GM21717 (cell line): ENCODE results near the gene SMIM1.
"Not testable (repeated sequence)": the region's sequence is repeated elsewhere in the genome, so short reads cannot be mapped to it uniquely, and the experiment has no call there.

Experiments
- ATAC-seq: cut with Tn5 transposase; IDR thresholded peaks from one replicate; pipeline ENCODE4 v1.9.1; 2021; ENCODE audit warnings: mild to moderate bottlenecking, moderate library complexity; ENCODE audit not compliant: unreplicated experiment

SMIM1 gene, protein sequence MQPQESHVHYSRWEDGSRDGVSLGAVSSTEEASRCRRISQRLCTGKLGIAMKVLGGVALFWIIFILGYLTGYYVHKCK

GRCh38 chr1:3772715-3773571 lies at the start of gene SMIM1:
Gene SMIM1, plus strand, starts transcription at chr1:3772749. Its CDS starts 2,625 bp downstream, at chr1:3775374.
- no peak for ATAC-seq

- no peak for ATAC-seq
These were observed 49.7 kb upstream of the SMIM1 start for GRCh38 chr1:3722846-3723245.

GRCh38 chr1:3724416-3725030 lies 48.0 kb upstream of the SMIM1 start:
- ATAC-seq, result not testable (repeated sequence)

- no peak for ATAC-seq
These were observed 47.2 kb upstream of the SMIM1 start for GRCh38 chr1:3725366-3725765.

DNA sequence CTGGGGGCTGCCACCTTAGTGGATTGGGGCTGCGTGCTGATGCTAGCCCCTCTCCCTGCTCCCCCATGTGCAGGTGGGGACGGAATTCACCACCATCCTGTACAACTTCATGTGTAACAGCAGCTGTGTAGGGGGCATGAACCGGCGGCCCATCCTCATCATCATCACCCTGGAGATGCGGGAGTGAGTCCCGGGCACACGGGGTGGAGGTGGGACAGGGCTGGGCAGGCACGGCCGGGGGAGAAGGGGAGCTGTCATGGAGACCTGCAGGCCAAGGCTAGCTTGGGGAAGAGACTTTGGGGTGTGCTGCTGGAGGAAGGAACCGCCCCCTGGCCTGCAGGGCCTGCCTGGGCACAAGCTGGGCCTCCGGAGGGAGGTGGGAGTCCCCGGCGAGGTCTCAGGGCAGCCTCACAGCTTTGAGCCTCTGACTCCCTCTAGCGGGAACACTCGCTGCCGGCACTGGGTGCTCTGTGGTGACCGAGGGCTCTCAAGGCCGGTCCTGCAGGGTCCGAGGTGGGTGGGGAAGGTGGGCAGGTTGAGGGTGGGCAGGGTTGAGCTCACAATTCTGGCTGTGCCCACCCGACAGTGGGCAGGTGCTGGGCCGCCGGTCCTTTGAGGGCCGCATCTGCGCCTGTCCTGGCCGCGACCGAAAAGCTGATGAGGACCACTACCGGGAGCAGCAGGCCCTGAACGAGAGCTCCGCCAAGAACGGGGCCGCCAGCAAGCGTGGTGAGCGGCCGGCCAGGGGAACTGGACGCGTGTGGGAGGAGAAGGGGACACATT lies 45.3 kb upstream of the SMIM1 start:
- no peak for ATAC-seq

GRCh38 chr1:3727825-3728776 lies 44.4 kb upstream of the SMIM1 start:
- no peak for ATAC-seq

GRCh38 chr1:3729594-3730542 lies 42.7 kb upstream of the SMIM1 start:
- no peak for ATAC-seq

- ATAC-seq, result no peak
These were observed 41.9 kb upstream of the SMIM1 start for GRCh38 chr1:3730543-3731247.

DNA sequence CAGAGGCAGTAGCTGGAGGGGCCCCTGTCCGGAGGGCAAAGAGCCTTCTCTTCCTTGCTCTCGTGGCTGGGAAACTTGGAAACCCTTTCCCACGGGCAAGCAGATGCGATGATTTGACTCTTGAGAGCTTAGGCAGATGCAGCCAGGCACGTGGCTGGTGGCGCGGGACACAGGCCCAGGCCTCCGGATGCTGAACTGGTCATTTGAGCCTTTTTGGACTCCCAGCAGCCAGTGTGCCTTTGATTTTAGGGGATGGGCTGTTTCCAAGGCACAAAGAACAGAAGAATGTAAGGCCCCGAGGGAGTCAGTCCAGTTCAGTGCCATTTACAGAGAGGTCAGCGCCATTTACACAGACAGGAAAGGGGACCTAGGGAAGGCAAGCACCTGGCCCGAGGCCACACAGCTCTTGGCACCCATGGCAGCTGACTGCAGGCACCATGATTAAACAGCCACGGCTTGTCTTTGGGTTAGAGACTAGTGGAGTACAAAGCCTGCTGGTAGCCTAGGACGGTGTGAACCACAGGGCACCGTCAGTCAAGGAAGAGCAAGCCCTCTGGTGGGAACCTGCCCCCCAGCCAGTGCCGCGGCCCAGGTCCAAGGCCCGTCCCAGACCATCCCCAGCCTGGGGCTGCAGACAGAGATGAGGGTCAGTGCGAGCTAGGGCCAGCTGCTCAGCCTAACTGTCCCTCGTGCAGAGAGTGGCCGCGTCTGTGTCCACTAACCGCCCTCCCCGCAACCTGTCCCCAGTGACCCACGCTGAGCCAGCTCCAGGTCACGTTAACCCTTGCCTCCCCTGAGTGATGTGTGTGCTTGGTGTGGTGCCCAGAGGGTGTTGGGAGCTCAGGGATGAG lies 40.7 kb upstream of the SMIM1 start:
- ATAC-seq, result no peak

DNA sequence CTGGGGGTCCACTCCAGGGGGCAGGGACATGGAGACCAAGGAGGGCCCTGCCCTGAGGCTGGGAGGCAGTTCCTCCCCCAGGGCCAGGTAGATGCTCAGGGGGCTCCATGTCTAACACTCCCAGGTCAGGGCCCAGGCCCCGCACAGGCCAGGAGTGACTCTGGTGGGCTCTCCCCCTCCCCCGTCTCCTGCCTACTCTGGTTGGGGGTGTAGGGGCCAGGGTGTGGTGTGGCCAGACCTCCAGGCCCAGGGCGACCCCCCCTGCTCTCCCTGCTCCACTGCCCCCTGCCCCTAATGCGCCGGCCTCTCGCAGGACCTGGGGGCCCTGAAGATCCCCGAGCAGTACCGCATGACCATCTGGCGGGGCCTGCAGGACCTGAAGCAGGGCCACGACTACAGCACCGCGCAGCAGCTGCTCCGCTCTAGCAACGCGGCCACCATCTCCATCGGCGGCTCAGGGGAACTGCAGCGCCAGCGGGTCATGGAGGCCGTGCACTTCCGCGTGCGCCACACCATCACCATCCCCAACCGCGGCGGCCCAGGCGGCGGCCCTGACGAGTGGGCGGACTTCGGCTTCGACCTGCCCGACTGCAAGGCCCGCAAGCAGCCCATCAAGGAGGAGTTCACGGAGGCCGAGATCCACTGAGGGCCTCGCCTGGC lies 40.0 kb upstream of the SMIM1 start:
- ATAC-seq, result no peak

DNA sequence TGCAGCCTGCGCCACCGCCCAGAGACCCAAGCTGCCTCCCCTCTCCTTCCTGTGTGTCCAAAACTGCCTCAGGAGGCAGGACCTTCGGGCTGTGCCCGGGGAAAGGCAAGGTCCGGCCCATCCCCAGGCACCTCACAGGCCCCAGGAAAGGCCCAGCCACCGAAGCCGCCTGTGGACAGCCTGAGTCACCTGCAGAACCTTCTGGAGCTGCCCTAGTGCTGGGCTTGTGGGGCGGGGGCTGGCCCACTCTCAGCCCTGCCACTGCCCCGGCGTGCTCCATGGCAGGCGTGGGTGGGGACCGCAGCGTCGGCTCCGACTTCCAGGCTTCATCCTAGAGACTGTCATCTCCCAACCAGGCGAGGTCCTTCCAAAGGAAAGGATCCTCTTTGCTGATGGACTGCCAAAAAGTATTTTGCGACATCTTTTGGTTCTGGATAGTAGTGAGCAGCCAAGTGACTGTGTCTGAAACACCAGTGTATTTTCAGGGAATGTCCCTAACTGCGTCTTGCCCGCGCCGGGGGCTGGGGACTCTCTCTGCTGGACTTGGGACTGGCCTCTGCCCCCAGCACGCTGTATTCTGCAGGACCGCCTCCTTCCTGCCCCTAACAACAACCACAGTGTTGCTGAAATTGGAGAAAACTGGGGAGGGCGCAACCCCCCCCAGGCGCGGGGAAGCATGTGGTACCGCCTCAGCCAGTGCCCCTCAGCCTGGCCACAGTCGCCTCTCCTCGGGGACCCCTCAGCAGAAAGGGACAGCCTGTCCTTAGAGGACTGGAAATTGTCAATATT lies 39.3 kb upstream of the SMIM1 start:
- ATAC-seq, result no peak

DNA sequence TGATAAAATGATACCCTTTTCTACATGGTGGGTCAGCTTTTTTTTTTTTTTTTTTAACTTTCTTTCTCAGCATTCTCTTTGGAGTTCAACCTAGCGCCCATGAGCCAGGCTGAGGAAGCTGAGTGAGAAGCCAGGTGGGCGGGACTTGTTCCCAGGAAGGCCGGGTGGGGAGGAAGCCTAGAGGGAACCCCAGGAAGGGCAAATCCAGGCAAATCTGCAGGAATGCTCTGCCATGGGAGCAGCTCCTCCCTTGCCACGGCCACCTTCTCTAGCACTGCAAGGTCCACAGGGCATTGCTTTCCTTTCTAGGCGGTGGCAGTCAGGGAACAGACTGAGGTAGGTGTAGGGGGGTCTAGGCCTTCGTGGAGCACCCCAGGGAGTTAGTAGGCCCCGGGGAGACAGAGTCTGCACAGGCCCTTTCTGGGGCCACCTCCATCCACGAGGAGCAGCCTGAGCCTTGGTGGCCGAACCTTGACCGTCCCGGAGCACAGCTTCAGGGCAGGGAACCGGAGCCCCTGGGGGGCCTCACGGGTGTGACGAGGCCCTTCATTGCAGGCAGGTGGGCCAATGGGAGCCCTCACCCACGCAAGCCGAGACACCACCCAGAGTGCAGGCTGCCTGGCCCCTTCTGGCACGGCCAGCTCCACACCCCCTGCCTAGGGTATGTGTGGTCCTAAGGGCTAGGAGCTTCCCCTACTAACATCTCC lies 38.5 kb upstream of the SMIM1 start:
- no peak for ATAC-seq

GRCh38 chr1:3734602-3735001 lies 37.9 kb upstream of the SMIM1 start:
- no peak for ATAC-seq

DNA sequence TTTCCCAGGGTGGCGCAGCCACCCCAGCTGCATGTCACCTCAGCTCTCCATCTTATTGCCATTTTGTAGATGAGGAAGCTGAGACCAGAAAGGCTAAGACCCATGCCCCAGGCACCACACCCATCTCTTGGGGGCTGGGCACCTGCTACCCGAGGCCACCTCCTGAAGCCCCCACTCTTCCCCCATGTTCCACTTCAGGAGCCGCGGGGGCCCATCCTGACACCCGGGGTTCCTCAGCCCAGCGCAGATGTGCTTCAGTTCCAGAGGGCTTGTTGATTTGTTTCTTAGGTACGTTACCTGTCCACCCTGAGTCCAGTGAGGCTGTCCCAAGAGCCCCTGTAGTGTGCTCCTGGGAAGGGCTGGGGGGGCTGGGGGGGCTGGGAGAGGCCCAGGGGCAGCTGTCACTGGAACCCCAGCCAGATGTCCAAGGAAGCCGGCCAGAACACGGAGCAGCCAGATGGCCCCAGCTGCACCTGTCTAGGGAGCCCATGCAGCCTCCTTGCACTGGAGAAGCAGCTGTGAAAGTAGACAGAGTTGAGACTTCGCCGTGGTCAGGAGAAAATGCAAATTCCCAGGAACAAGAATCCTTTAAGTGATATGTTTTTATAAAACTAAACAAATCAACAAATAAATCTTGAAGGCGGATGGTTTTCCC lies 37.4 kb upstream of the SMIM1 start:
- no peak for ATAC-seq

DNA sequence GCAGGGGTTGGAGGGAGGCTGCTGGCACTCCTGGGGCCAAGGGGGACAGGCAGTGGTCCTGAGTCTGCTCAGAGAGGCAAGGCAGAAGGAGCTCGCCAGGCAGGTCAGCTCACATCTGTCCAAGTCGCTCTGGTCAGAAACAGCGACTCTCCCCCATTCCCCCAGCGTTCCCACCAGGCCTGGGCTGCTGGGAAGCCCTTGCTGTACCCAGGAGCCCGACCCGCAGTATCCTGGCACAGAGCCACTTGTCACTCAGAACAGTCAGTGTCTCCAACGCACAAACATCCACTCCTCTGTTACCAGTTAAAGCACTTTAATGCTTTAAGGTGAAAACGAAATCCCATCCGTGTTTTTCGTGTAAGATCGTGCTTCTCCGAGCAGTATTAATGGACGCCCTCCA lies 36.9 kb upstream of the SMIM1 start:
- ATAC-seq, result no peak
